Cardiac muscle cell (in vitro differentiated cells and primary cell): ENCODE measurements around the gene FERMT3. TPM values are rescaled to one million over a fixed set of nuclear protein-coding genes. Genes with fewer than 3 reads are reported as not detected.
"Not testable (repeated sequence)": the region's sequence is repeated elsewhere in the genome, so short reads cannot be mapped to it uniquely, and the experiment has no call there.

Experiments used
- DNase-seq, 2 donors: peaks; one replicate each; pipeline versions ENCODE4 v3.0.0 to v3.0.0-alpha.2; 2010 to 2017; ENCODE audit warnings: low read depth in 1 of 2, low spot score in 1 of 2
- H3K27ac ChIP-seq: fragments of 200-600 bp; sonication (generic); 2 replicates; pipeline ENCODE4 v1.5.1; 2016
- H3K27me3 ChIP-seq: fragments of 200-600 bp; sonication (generic); 2 replicates; pipeline ENCODE4 v1.6.0; 2016; ENCODE audit warnings: control low read depth
- H3K36me3 ChIP-seq: fragments of 200-600 bp; sonication (generic); 2 replicates; pipeline ENCODE4 v1.5.1; 2016; ENCODE audit warnings: control low read depth
- H3K4me1 ChIP-seq: fragments of 200-600 bp; sonication (generic); 2 replicates; pipeline ENCODE4 v1.8.1; 2017; ENCODE audit warnings: low read depth, mild to moderate bottlenecking, mixed run types
- H3K4me3 ChIP-seq: fragments of 200-600 bp; sonication (generic); 2 replicates; pipeline ENCODE4 v1.5.1; 2016; ENCODE audit warnings: mild to moderate bottlenecking
- H3K9me3 ChIP-seq: fragments of 200-600 bp; sonication (generic); 2 replicates; pipeline ENCODE4 v1.5.1; 2017; ENCODE audit warnings: low read depth, mild to moderate bottlenecking, control low read depth
- CTCF ChIP-seq: IDR thresholded peaks from 2 replicates; pipeline ENCODE4 v1.5.1; 2012; ENCODE audit warnings: low read depth, mild to moderate bottlenecking, low read length
- polyA plus RNA-seq: library from polyadenylated mRNA; unstranded; fragments of >200 nt; fragmentation: Nextera tagmentation; extraction: Ambion mirVana; gene quantifications from 2 replicates; pipeline ENCODE4 v1.2.1, GENCODE V29; 2016
- total RNA-seq: library from RNA; depleted of rRNA; stranded (reverse); fragments of >200 nt; gene quantifications from 2 replicates; pipeline ENCODE4 v1.2.3, GENCODE V29; 2016

FERMT3 gene
- total RNA-seq (0.11 and 1.8 TPM in 2 replicates), polyA plus RNA-seq (1.1 and 2.1 TPM in 2 replicates)

- TF ChIP-seq CTCF, result no peak
- Histone ChIP-seq H3K27me3 (no peaks in the 10 kb centered on the region), H3K27ac (peak within 1 kb of the TSS; percentile 30), H3K4me3 (no peak within 1 kb of the TSS), H3K36me3 (peaks cover 23% of the 10 kb centered on the region), H3K9me3 (no peaks in the 10 kb centered on the region), H3K4me1 (peaks cover 2% of the 10 kb centered on the region)
- no peak for DNase-seq
These were observed at the start of gene FERMT3 for GRCh38 chr11:64206457-64207255. FERMT3 (plus strand) TSS chr11:64206721; CDS start chr11:64207365, 644 bp downstream.

- Histone ChIP-seq H3K4me3 (no peak overlapping the region), H3K4me1 (peaks cover 10% of the 10 kb centered on the region), H3K9me3 (no peaks in the 10 kb centered on the region), H3K27me3 (no peaks in the 10 kb centered on the region), H3K27ac (no peak overlapping the region), H3K36me3 (no peaks in the 10 kb centered on the region)
- no peak for DNase-seq
- no peak for TF ChIP-seq CTCF
These were observed 48.7 kb upstream of the FERMT3 start for GRCh38 chr11:64157631-64158394.

- Histone ChIP-seq H3K4me1 (peaks cover 10% of the 10 kb centered on the region), H3K36me3 (no peaks in the 10 kb centered on the region), H3K4me3 (no peak overlapping the region), H3K27me3 (no peaks in the 10 kb centered on the region), H3K9me3 (no peaks in the 10 kb centered on the region), H3K27ac (no peak overlapping the region)
- DNase-seq, result no peak
- TF ChIP-seq CTCF, result no peak
These were observed 45.5 kb upstream of the FERMT3 start for GRCh38 chr11:64161037-64161436.

GRCh38 chr11:64162769-64163168, 43.8 kb upstream of the FERMT3 start:
- H3K4me1 ChIP-seq, result peaks cover 10% of the 10 kb centered on the region
- not testable (repeated sequence) for H3K4me3 ChIP-seq, DNase-seq, H3K36me3 ChIP-seq, H3K27me3 ChIP-seq, H3K27ac ChIP-seq, H3K9me3 ChIP-seq

- H3K27ac ChIP-seq, result no peak overlapping the region
- peaks cover 10% of the 10 kb centered on the region for H3K4me1 ChIP-seq
- no peaks in the 10 kb centered on the region for H3K9me3 ChIP-seq
- TF ChIP-seq CTCF, result no peak
- H3K4me3 ChIP-seq, result no peak overlapping the region
- H3K27me3 ChIP-seq, result no peaks in the 10 kb centered on the region
- no peaks in the 10 kb centered on the region for H3K36me3 ChIP-seq
- no peak for DNase-seq
These were observed 42.6 kb upstream of the FERMT3 start for GRCh38 chr11:64163951-64164350.
